CD14-positive monocyte (primary cell): ENCODE results near the gene S100A4. TPM values are rescaled to one million over a fixed set of nuclear protein-coding genes. Genes with fewer than 3 reads are reported as not detected.

Experiments used
- DNase-seq, 3 donors: peaks; one replicate each; pipeline ENCODE4 v3.0.0-alpha.2; 2011 to 2022
- H2AFZ ChIP-seq: 2 replicates; pipeline ENCODE4 v1.6.0; 2012; ENCODE audit warnings: mild to moderate bottlenecking, low read depth, low read length, inconsistent platforms; ENCODE audit not compliant: insufficient read depth, poor library complexity, severe bottlenecking
- H3K27ac ChIP-seq, 2 donors: 1 replicate in 1 of 2; 2 replicates in 1 of 2; pipeline ENCODE4 v1.5.1; 2012 to 2013; ENCODE audit warnings: low read length in 2 of 2, control low read depth in 1 of 2, inconsistent platforms in 1 of 2, low read depth in 1 of 2, mild to moderate bottlenecking in 1 of 2
- H3K27me3 ChIP-seq, 2 donors: one replicate each; pipeline versions ENCODE4 v1.6.0 to v1.6.1; 2011 to 2013; ENCODE audit warnings: low read length in 2 of 2; ENCODE audit not compliant: control insufficient read depth in 2 of 2, insufficient read depth in 2 of 2
- H3K36me3 ChIP-seq, 2 donors: replicated peaks in 1 of 2; 1 replicate in 1 of 2; 2 replicates in 1 of 2; pipeline versions ENCODE4 v1.5.1 to v1.6.1; 2012 to 2013; ENCODE audit warnings: low read length in 2 of 2, control low read depth in 1 of 2, inconsistent platforms in 1 of 2, mild to moderate bottlenecking in 1 of 2; ENCODE audit not compliant: insufficient read depth in 2 of 2, control insufficient read depth in 1 of 2
- H3K4me1 ChIP-seq, 2 donors: 1 replicate in 1 of 2; 2 replicates in 1 of 2; pipeline versions ENCODE4 v1.5.1 to v1.6.1; 2012 to 2013; ENCODE audit warnings: low read length in 2 of 2, control low read depth in 1 of 2, inconsistent platforms in 1 of 2, mild to moderate bottlenecking in 1 of 2, moderate library complexity in 1 of 2; ENCODE audit not compliant: insufficient read depth in 2 of 2, control insufficient read depth in 1 of 2
- H3K4me2 ChIP-seq: replicated peaks from 2 replicates; pipeline ENCODE3; 2012; ENCODE audit warnings: low read length, moderate library complexity, mild to moderate bottlenecking; ENCODE audit not compliant: poor library complexity, severe bottlenecking; ENCODE audit errors: extremely low read depth
- H3K4me3 ChIP-seq, 3 experiments: fragments of 200-600 bp in 1 of 3; sonication (generic) in 1 of 3; replicated peaks in 1 of 3; 1 replicate in 2 of 3; 2 replicates in 1 of 3; pipeline ENCODE4 v1.5.1; 2011 to 2013; ENCODE audit warnings: low read length in 3 of 3, mild to moderate bottlenecking in 3 of 3, control low read depth in 2 of 3, low read depth in 2 of 3, inconsistent platforms in 1 of 3, moderate library complexity in 1 of 3
- H3K79me2 ChIP-seq: 2 replicates; pipeline ENCODE4 v1.6.0; 2012; ENCODE audit warnings: mild to moderate bottlenecking, control low read depth, inconsistent platforms, low read length, moderate library complexity; ENCODE audit not compliant: insufficient read depth
- H3K9ac ChIP-seq: 2 replicates; pipeline ENCODE4 v1.6.0; 2017; ENCODE audit warnings: low read length, mild to moderate bottlenecking; ENCODE audit not compliant: insufficient read depth, poor library complexity, severe bottlenecking
- H3K9me3 ChIP-seq, 2 donors: replicated peaks in 1 of 2; 1 replicate in 1 of 2; 2 replicates in 1 of 2; pipeline versions ENCODE4 v1.5.1 to v1.6.1; 2012 to 2013; ENCODE audit warnings: low read length in 2 of 2, control low read depth in 1 of 2; ENCODE audit not compliant: control insufficient read depth in 1 of 2, insufficient read depth in 1 of 2
- H4K20me1 ChIP-seq: 2 replicates; pipeline ENCODE4 v1.6.0; 2012; ENCODE audit warnings: mild to moderate bottlenecking, low read length, control low read depth, moderate library complexity; ENCODE audit not compliant: insufficient read depth
- H3K27ac Mint-ChIP-seq, 7 donors: one replicate each; pipeline ENCODE4 v1.8.0; 2020; ENCODE audit warnings: mild to moderate bottlenecking in 7 of 7, mixed read lengths in 7 of 7, moderate library complexity in 6 of 7, inconsistent platforms in 2 of 7
- H3K27me3 Mint-ChIP-seq, 3 donors: one replicate each; pipeline ENCODE4 v1.8.0; 2021 to 2022; ENCODE audit warnings: low read depth in 3 of 3, mild to moderate bottlenecking in 3 of 3, mixed read lengths in 3 of 3, moderate library complexity in 3 of 3, inconsistent platforms in 1 of 3
- H3K36me3 Mint-ChIP-seq, 2 donors: one replicate each; pipeline ENCODE4 v1.8.0; 2020; ENCODE audit warnings: mixed read lengths in 2 of 2, inconsistent platforms in 1 of 2, mild to moderate bottlenecking in 1 of 2
- H3K4me1 Mint-ChIP-seq: one replicate; pipeline ENCODE4 v1.8.0; 2020; ENCODE audit warnings: mild to moderate bottlenecking, mixed read lengths
- H3K4me3 Mint-ChIP-seq, 2 donors: one replicate each; pipeline ENCODE4 v1.8.0; 2020; ENCODE audit warnings: mild to moderate bottlenecking in 2 of 2, mixed read lengths in 2 of 2, moderate library complexity in 1 of 2
- H3K9me3 Mint-ChIP-seq, 7 donors: one replicate each; pipeline ENCODE4 v1.8.0; 2020 to 2022; ENCODE audit warnings: mixed read lengths in 7 of 7, mild to moderate bottlenecking in 6 of 7, moderate library complexity in 6 of 7, inconsistent platforms in 2 of 7
- WGBS: methylation state at CpG from one replicate; pipeline ENCODE4 v1.1.5; 2013; ENCODE audit warnings: missing lambda C conversion rate; ENCODE audit not compliant: insufficient coverage; 5-methylcytosine and 5-hydroxymethylcytosine counted together
- intact Hi-C, 2 donors: fragments of 100-400 bp; cut with micrococcal nuclease; formaldehyde crosslinking; loops; one replicate each; pipeline versions ENCODE4 v1.15.0 to v1.15.1; 2023
- polyA plus RNA-seq, 3 donors: library from polyadenylated mRNA; depleted of rRNA in 1 of 3; unstranded in 2 of 3; stranded (reverse) in 1 of 3; fragments of 300-500 nt in 2 of 3; fragments of >200 nt in 1 of 3; fragmentation: Illumina TruSeq in 2 of 3; gene quantifications; 1 replicate in 2 of 3; 2 replicates in 1 of 3; pipeline ENCODE4 v1.2.3, GENCODE V29; 2012 to 2021
- TF ChIP-seq, protein P1 (sequence below): fragments of 200-600 bp; IDR thresholded peaks from one replicate; pipeline ENCODE4 v1.8.0; 2022; ENCODE audit warnings: antibody characterized with exemption, mild to moderate bottlenecking

Gene S100A4
- polyA plus RNA-seq, 3 donors, result 4,538 to 7,344 (median 6,092) TPM

DNA sequence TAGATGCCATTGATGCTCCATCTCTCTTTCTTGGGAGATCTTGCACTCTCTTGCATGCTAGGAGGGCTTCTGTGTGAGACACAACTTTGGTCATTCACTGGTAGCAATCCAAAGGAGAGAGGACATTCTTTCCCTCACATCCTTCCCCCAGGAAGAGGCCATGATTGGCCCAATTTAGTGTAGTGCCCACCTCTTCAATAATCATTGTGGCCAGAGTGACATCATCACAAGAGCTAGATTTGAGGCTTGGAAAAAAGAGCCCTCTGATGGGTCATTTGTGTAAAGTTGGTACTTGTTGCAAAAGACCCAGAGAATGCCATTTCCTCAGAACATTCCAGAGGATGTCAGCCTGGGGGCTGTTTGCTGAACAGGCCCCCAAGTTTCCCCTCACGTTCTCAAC, 40.0 kb downstream of the S100A4 start:
- no peak overlapping the region for H3K4me2 ChIP-seq
- no peaks in the 10 kb centered on the region for H3K36me3 Mint-ChIP-seq
- no peak overlapping the region for H3K4me3 ChIP-seq
- no peaks in the 10 kb centered on the region for H3K4me1 ChIP-seq
- TF ChIP-seq, protein P1, sequence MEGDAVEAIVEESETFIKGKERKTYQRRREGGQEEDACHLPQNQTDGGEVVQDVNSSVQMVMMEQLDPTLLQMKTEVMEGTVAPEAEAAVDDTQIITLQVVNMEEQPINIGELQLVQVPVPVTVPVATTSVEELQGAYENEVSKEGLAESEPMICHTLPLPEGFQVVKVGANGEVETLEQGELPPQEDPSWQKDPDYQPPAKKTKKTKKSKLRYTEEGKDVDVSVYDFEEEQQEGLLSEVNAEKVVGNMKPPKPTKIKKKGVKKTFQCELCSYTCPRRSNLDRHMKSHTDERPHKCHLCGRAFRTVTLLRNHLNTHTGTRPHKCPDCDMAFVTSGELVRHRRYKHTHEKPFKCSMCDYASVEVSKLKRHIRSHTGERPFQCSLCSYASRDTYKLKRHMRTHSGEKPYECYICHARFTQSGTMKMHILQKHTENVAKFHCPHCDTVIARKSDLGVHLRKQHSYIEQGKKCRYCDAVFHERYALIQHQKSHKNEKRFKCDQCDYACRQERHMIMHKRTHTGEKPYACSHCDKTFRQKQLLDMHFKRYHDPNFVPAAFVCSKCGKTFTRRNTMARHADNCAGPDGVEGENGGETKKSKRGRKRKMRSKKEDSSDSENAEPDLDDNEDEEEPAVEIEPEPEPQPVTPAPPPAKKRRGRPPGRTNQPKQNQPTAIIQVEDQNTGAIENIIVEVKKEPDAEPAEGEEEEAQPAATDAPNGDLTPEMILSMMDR, result no peak
- H3K4me1 Mint-ChIP-seq, result peaks cover 4% of the 10 kb centered on the region
- H3K27me3 ChIP-seq, result no peaks in the 10 kb centered on the region
- H3K27ac Mint-ChIP-seq, result peak overlapping the region in 1 of 7 donors; percentile 6
- H4K20me1 ChIP-seq, result no peaks in the 10 kb centered on the region
- H3K79me2 ChIP-seq, result no peaks in the 10 kb centered on the region
- H3K4me3 Mint-ChIP-seq, result no peak overlapping the region
- WGBS, result no CpG with 5 or more reads among the region's 1 CpG
- no peaks in the 10 kb centered on the region for H3K36me3 ChIP-seq
- H3K9me3 Mint-ChIP-seq, result no peaks in the 10 kb centered on the region
- H3K27me3 Mint-ChIP-seq, result peaks cover 0 to 9% (median 4%) of the 10 kb centered on the region in 3 donors
- intact Hi-C loops, result no loop called here
- DNase-seq, result no peak
- no peak overlapping the region for H3K9ac ChIP-seq
- no peak overlapping the region for H2AFZ ChIP-seq
- H3K9me3 ChIP-seq, result no peaks in the 10 kb centered on the region
- H3K27ac ChIP-seq, result no peak overlapping the region

DNA sequence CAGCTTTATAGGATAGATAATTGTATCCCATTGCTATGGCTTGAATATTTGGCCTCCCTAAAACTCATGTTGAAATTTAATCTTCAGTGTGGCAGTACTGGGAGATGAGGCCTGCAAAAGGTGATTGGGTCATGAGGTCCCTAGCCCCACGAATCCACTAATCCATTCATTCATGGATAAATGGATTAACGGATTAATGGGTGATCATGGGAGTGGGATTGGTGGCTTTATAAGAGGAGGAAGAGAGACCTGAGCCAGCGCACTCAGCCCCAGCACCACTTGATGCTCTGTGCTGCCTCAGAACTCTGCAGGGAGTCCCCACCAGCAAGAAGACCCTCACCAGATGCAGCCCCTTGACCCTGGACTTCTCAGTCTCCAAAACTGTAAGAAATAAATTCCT, 41.8 kb downstream of the S100A4 start:
- Mint-ChIP-seq H3K27me3 (peaks cover 5 to 7% (median 5%) of the 10 kb centered on the region in 3 donors), H3K4me3 (no peak overlapping the region), H3K27ac (no peak overlapping the region), H3K9me3 (no peaks in the 10 kb centered on the region), H3K36me3 (no peaks in the 10 kb centered on the region), H3K4me1 (no peaks in the 10 kb centered on the region)
- Histone ChIP-seq H3K36me3 (no peaks in the 10 kb centered on the region), H3K79me2 (no peaks in the 10 kb centered on the region), H3K9me3 (no peaks in the 10 kb centered on the region), H2AFZ (no peak overlapping the region), H3K27me3 (no peaks in the 10 kb centered on the region), H3K4me3 (no peak overlapping the region), H3K27ac (no peak overlapping the region), H4K20me1 (no peaks in the 10 kb centered on the region), H3K4me1 (no peaks in the 10 kb centered on the region), H3K4me2 (no peak overlapping the region), H3K9ac (no peak overlapping the region)
- intact Hi-C loops, result no loop called here
- TF ChIP-seq, protein P1, result no peak
- no CpG with 5 or more reads among the region's 3 CpGs for WGBS
- DNase-seq, result no peak
